Osteocyte (in vitro differentiated cells): ENCODE measurements around the gene IFIT3. TPM values are rescaled to one million over a fixed set of nuclear protein-coding genes. Genes with fewer than 3 reads are reported as not detected.

Source experiments
- DNase-seq: peaks from one replicate; pipeline ENCODE4 v3.0.0; 2021; ENCODE audit warnings: mixed read lengths; ENCODE audit not compliant: unreplicated experiment; ENCODE audit errors: extremely low spot score
- H3K27ac Mint-ChIP-seq: one replicate; pipeline ENCODE4 v1.8.0; 2021; ENCODE audit warnings: mild to moderate bottlenecking, mixed read lengths; ENCODE audit not compliant: unreplicated experiment
- H3K27me3 Mint-ChIP-seq: one replicate; pipeline ENCODE4 v1.8.0; 2021; ENCODE audit warnings: mixed read lengths; ENCODE audit not compliant: unreplicated experiment
- H3K36me3 Mint-ChIP-seq: one replicate; pipeline ENCODE4 v1.8.0; 2021; ENCODE audit warnings: mixed read lengths; ENCODE audit not compliant: unreplicated experiment
- H3K4me1 Mint-ChIP-seq: one replicate; pipeline ENCODE4 v1.8.0; 2021; ENCODE audit warnings: mixed read lengths; ENCODE audit not compliant: unreplicated experiment
- H3K4me3 Mint-ChIP-seq: one replicate; pipeline ENCODE4 v1.8.0; 2021; ENCODE audit warnings: mild to moderate bottlenecking, moderate library complexity, mixed read lengths; ENCODE audit not compliant: unreplicated experiment
- H3K9me3 Mint-ChIP-seq: one replicate; pipeline ENCODE4 v1.8.0; 2021; ENCODE audit warnings: mixed read lengths; ENCODE audit not compliant: unreplicated experiment
- CTCF ChIP-seq: fragments of 200-600 bp; sonication (generic); IDR thresholded peaks from 2 replicates; pipeline ENCODE4 v1.5.0; 2021; ENCODE audit warnings: antibody characterized with exemption, mild to moderate bottlenecking, moderate library complexity
- total RNA-seq: library from RNA; stranded (reverse); gene quantifications from 2 replicates; pipeline ENCODE4 v1.2.1, GENCODE V29; 2021

IFIT3 gene
- total RNA-seq, 1 donor from 2014 or later = 19.9 TPM

DNA sequence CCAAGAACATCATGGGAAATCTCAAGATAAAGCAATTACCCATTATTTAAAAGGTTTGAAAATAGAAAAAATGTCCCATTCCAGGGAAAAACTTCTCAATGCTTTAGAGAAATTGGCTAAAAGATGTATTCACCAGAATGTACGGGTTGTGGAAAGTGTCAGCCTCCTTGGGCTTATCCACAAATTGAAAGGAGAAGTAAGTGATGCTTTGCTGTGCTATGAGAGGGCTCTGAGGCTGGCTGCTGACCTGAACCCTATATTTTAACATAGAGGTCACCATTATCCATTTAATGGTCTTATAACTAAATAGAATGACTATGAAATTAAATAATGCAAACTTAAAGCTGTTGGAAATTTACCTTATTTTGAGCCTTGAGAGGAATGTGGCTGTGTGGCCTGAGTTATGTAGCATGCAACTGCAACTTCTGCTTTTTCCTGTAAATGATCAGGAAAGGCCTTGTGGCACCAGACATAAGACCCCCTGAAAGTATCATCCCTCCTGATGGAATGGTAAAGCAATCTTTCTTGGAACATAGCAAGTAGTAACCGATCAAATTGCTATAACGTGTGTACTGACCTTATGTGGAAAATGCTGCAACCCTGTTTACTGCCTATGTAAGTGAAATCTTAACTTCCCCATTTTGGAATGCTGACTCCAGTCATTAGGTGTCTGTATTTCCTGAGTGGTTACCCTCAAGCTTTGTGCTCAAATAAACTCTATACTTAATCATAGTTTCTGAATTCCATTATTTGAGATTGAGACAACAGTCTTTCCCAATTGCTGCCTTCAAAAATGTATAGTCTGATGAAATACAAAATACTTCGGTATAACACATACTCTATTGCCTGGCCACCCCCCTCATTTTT, 56.9 kb downstream of the IFIT3 start:
- DNase-seq = no peak
- Mint-ChIP-seq H3K27ac (no peak overlapping the region), H3K36me3 (no peaks in the 10 kb centered on the region), H3K9me3 (no peaks in the 10 kb centered on the region), H3K4me3 (no peak overlapping the region), H3K27me3 (no peaks in the 10 kb centered on the region), H3K4me1 (no peaks in the 10 kb centered on the region)
- TF ChIP-seq CTCF = no peak

DNA sequence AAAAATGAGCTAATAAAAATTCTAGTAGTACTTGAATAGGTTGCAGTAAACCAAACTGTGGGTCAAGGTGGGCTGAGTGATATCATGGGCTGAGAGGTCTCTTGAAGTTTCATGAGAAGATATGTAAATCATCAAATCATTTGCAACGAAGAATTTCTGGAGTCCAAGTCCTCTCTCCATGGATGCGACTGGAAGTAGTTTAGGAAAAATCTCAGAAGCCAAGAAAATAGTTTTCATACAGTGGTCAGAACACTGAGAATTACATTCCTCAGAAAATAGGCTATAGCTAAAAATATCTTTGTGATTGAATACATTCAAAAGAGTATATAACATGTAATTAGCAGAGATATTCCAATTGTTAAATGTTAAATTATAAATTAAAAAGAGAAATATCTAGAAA, 61.0 kb downstream of the IFIT3 start:
- TF ChIP-seq CTCF = no peak
- no peak overlapping the region for H3K27ac Mint-ChIP-seq
- peaks cover 24% of the 10 kb centered on the region for H3K4me1 Mint-ChIP-seq
- H3K27me3 Mint-ChIP-seq = no peaks in the 10 kb centered on the region
- no peak for DNase-seq
- no peaks in the 10 kb centered on the region for H3K36me3 Mint-ChIP-seq
- H3K9me3 Mint-ChIP-seq = no peaks in the 10 kb centered on the region
- H3K4me3 Mint-ChIP-seq = no peak overlapping the region

- Mint-ChIP-seq H3K9me3 (no peaks in the 10 kb centered on the region), H3K4me1 (peaks cover 28% of the 10 kb centered on the region), H3K4me3 (no peak overlapping the region), H3K36me3 (no peaks in the 10 kb centered on the region), H3K27ac (no peak overlapping the region), H3K27me3 (no peaks in the 10 kb centered on the region)
- no peak for DNase-seq
- peak; percentile 63 for TF ChIP-seq CTCF
Observed at GRCh38 chr10:89389254-89389653, 61.5 kb downstream of the IFIT3 start.

Other genes with a start within 250 kb of the IFIT3 start
- gene CH25H, start 120.7 kb upstream of the IFIT3 start, total RNA-seq = not detected in 2 replicates
- gene LIPA, start 76.2 kb upstream of the IFIT3 start, total RNA-seq = 36.9 and 42.2 TPM in 2 replicates
- 8.8 and 11.0 TPM in 2 replicates for gene IFIT2, start 26.0 kb upstream of the IFIT3 start, total RNA-seq
- gene IFIT1B, start 50.1 kb downstream of the IFIT3 start, total RNA-seq = not detected in 2 replicates
- gene IFIT1, start 64.6 kb downstream of the IFIT3 start, total RNA-seq = 20.4 and 21.5 TPM in 2 replicates
- 22.5 and 22.7 TPM in 2 replicates for gene IFIT5, start 86.6 kb downstream of the IFIT3 start, total RNA-seq
- gene SLC16A12, start 207.6 kb downstream of the IFIT3 start, total RNA-seq = 7.9 and 8.4 TPM in 2 replicates